Upper lobe of right lung (tissue), 1 donor: Measurements from ENCODE around the gene HNRNPC. TPM values are rescaled to one million over a fixed set of nuclear protein-coding genes. Genes with fewer than 3 reads are reported as not detected.

Source experiments
- ATAC-seq: fragments of 200-7000 bp; cut with Tn5 transposase; one replicate; pipeline ENCODE4 v1.9.1; 2020; ENCODE audit warnings: mild to moderate bottlenecking, moderate library complexity
- DNase-seq: peaks from one replicate; pipeline ENCODE4 v3.0.0-alpha.2; 2020
- H3K27ac ChIP-seq: fragments of 200-600 bp; one replicate; pipeline ENCODE4 v1.8.0; 2022
- H3K27me3 ChIP-seq: fragments of 200-600 bp; one replicate; pipeline ENCODE4 v1.8.0; 2022; ENCODE audit warnings: mild to moderate bottlenecking
- H3K36me3 ChIP-seq: fragments of 200-600 bp; one replicate; pipeline ENCODE4 v1.8.0; 2022
- H3K4me1 ChIP-seq: fragments of 200-600 bp; one replicate; pipeline ENCODE4 v1.8.0; 2022
- H3K4me3 ChIP-seq: fragments of 200-600 bp; one replicate; pipeline ENCODE4 v1.8.0; 2022; ENCODE audit warnings: mild to moderate bottlenecking
- H3K9me3 ChIP-seq: fragments of 200-600 bp; one replicate; pipeline ENCODE4 v1.8.0; 2022
- CTCF ChIP-seq: fragments of 200-600 bp; IDR thresholded peaks from one replicate; pipeline ENCODE4 v1.8.0; 2022; ENCODE audit warnings: antibody characterized with exemption
- intact Hi-C: fragments of 100-400 bp; cut with DNase I; formaldehyde crosslinking; loops from one replicate; pipeline ENCODE4 v1.11.0; 2022
- total RNA-seq: library from RNA; stranded (reverse); fragmentation: NEBNext Ultra II Directional; extraction: Animal tissue kit (Norgen Biotek cat#: 25700); gene quantifications from one replicate; pipeline ENCODE4 v1.2.1, GENCODE V29; 2021
- donor health status: DM: no; HTN: yes; CAD: no; lungs with severe emphysema.

Gene HNRNPC
- total RNA-seq, 1 donor from 2014 or later: 368 TPM

GRCh38 chr14:21163871-21164291 lies 105.4 kb downstream of the HNRNPC start:
- TF ChIP-seq CTCF: no peak
- no peaks in the 10 kb centered on the region for H3K4me1 ChIP-seq
- no peak overlapping the region for H3K4me3 ChIP-seq
- no peak for DNase-seq
- no peaks in the 10 kb centered on the region for H3K9me3 ChIP-seq
- H3K27me3 ChIP-seq: peaks cover 1% of the 10 kb centered on the region
- no peak overlapping the region for H3K27ac ChIP-seq
- ATAC-seq: no peak
- intact Hi-C loops: no loop called here
- H3K36me3 ChIP-seq: no peaks in the 10 kb centered on the region

- Histone ChIP-seq H3K4me3 (no peak overlapping the region), H3K4me1 (no peaks in the 10 kb centered on the region), H3K36me3 (no peaks in the 10 kb centered on the region), H3K27me3 (no peaks in the 10 kb centered on the region), H3K27ac (no peak overlapping the region), H3K9me3 (no peaks in the 10 kb centered on the region)
- ATAC-seq (no peak), DNase-seq (no peak)
- intact Hi-C loops: no loop called here
- no peak for TF ChIP-seq CTCF
Observed at GRCh38 chr14:21162081-21162480, 107.2 kb downstream of the HNRNPC start.

- ATAC-seq (no peak), DNase-seq (no peak)
- TF ChIP-seq CTCF: no peak
- H3K27ac ChIP-seq: no peak overlapping the region
- intact Hi-C loops: no loop called here
- H3K4me3 ChIP-seq: no peak overlapping the region
- H3K36me3 ChIP-seq: no peaks in the 10 kb centered on the region
- H3K4me1 ChIP-seq: no peaks in the 10 kb centered on the region
- H3K27me3 ChIP-seq: no peaks in the 10 kb centered on the region
- H3K9me3 ChIP-seq: no peaks in the 10 kb centered on the region
Observed at GRCh38 chr14:21160061-21160610, 109.1 kb downstream of the HNRNPC start.

Other genes starting within 250 kb of the HNRNPC start
- gene NDRG2, start 244.4 kb downstream of the HNRNPC start, total RNA-seq: 127 TPM
- not detected for gene TPPP2, start 239.2 kb downstream of the HNRNPC start, total RNA-seq
- gene RNASE13, start 234.6 kb downstream of the HNRNPC start, total RNA-seq: not detected
- not detected for gene RNASE7, start 227.1 kb downstream of the HNRNPC start, total RNA-seq
- gene RNASE8, start 211.6 kb downstream of the HNRNPC start, total RNA-seq: not detected
- gene ARHGEF40, start 199.1 kb downstream of the HNRNPC start, total RNA-seq: 39.2 TPM
- 52.8 TPM for gene ZNF219, start 170.8 kb downstream of the HNRNPC start, total RNA-seq
- 0.67 TPM for gene TMEM253, start 168.4 kb downstream of the HNRNPC start, total RNA-seq
- gene OR5AU1, start 113.4 kb downstream of the HNRNPC start, total RNA-seq: not detected
- gene RPGRIP1, start 10.6 kb upstream of the HNRNPC start, total RNA-seq: 1.7 TPM
- gene SUPT16H, start 114.6 kb upstream of the HNRNPC start, total RNA-seq: 48.8 TPM
- 72.6 TPM for gene CHD8, start 186.7 kb upstream of the HNRNPC start, total RNA-seq
- gene RAB2B, start 207.5 kb upstream of the HNRNPC start, total RNA-seq: 36.9 TPM
- 69.4 TPM for gene TOX4, start 207.8 kb upstream of the HNRNPC start, total RNA-seq
- gene METTL3, start 241.9 kb upstream of the HNRNPC start, total RNA-seq: 48.6 TPM